Thymus (tissue), 11 donors: Measurements from ENCODE around the gene LRRFIP1. TPM values are rescaled to one million over a fixed set of nuclear protein-coding genes. Genes with fewer than 3 reads are reported as not detected.

Experiments used
- DNase-seq, 9 donors: peaks; one replicate each; pipeline ENCODE4 v3.0.0-alpha.2; 2013; ENCODE audit warnings: low spot score in 9 of 9, low read depth in 6 of 9, missing footprints in 1 of 9
- H3K27ac ChIP-seq, 2 donors: one replicate each; pipeline ENCODE4 v1.5.1; 2013; ENCODE audit warnings: control low read depth in 1 of 2, low read depth in 1 of 2, low read length in 1 of 2, mild to moderate bottlenecking in 1 of 2, moderate library complexity in 1 of 2
- H3K27me3 ChIP-seq, 2 donors: one replicate each; pipeline ENCODE4 v1.5.1; 2013; ENCODE audit warnings: low read length in 1 of 2; ENCODE audit not compliant: control insufficient read depth in 2 of 2, insufficient read depth in 1 of 2
- H3K36me3 ChIP-seq, 2 donors: one replicate each; pipeline ENCODE4 v1.5.1; 2013; ENCODE audit warnings: low read length in 1 of 2, mild to moderate bottlenecking in 1 of 2, moderate library complexity in 1 of 2; ENCODE audit not compliant: control insufficient read depth in 2 of 2, insufficient read depth in 2 of 2
- H3K4me1 ChIP-seq, 2 donors: one replicate each; pipeline ENCODE4 v1.5.1; 2013; ENCODE audit warnings: low read length in 2 of 2; ENCODE audit not compliant: control insufficient read depth in 2 of 2, insufficient read depth in 2 of 2
- H3K4me3 ChIP-seq, 2 donors: one replicate each; pipeline ENCODE4 v1.5.1; 2013; ENCODE audit warnings: low read length in 2 of 2, control low read depth in 1 of 2, mild to moderate bottlenecking in 1 of 2
- H3K9me3 ChIP-seq, 2 donors: one replicate each; pipeline ENCODE4 v1.5.1; 2013; ENCODE audit warnings: low read length in 1 of 2, mild to moderate bottlenecking in 1 of 2; ENCODE audit not compliant: control insufficient read depth in 2 of 2, insufficient read depth in 1 of 2
- WGBS: extraction: QIAGEN DNeasy Blood & Tissue Kit; methylation state at CpG from one replicate; pipeline ENCODE4 v1.1.7; 2013; 5-methylcytosine and 5-hydroxymethylcytosine counted together
- polyA plus RNA-seq: library from polyadenylated mRNA; stranded (reverse); fragments of 200-250 nt; gene quantifications from one replicate; pipeline ENCODE4 v1.2.3, GENCODE V29; 2013
- total RNA-seq: library from RNA; stranded (reverse); fragments of 120-200 nt; gene quantifications from one replicate; pipeline ENCODE4 v1.2.4, GENCODE V29; 2013
- donor health status: healthy.

The LRRFIP1 gene
- total and polyA plus RNA-seq, 2 donors: 31.0 to 62.6 TPM

DNA sequence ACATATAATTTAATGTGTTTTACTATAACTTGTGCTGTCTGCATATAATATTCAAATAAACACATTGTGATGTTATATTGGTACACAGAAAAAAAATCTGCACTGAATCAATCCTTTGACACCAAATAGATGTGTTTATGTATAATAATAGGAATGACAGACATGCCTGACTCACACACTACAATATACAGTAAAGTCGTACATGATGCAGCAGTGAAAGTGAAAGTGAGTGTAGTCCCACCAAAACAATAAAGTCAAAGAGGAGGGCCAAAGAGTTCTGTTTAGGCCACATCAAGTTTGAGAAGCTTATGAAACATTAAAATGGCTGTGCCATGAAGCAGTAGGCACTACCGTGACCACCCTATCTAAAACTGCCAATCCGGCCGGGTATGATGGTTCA lies 163.0 kb downstream of the LRRFIP1 start:
- DNase-seq: no peak
- Histone ChIP-seq H3K4me1 (no peaks in the 10 kb centered on the region), H3K27ac (no peak overlapping the region), H3K9me3 (peaks cover 3 to 11% of the 10 kb centered on the region in 2 donors), H3K36me3 (no peaks in the 10 kb centered on the region), H3K4me3 (no peak overlapping the region), H3K27me3 (no peaks in the 10 kb centered on the region)
- 89% methylated on average over 4 of the region's 4 CpGs for WGBS

DNA sequence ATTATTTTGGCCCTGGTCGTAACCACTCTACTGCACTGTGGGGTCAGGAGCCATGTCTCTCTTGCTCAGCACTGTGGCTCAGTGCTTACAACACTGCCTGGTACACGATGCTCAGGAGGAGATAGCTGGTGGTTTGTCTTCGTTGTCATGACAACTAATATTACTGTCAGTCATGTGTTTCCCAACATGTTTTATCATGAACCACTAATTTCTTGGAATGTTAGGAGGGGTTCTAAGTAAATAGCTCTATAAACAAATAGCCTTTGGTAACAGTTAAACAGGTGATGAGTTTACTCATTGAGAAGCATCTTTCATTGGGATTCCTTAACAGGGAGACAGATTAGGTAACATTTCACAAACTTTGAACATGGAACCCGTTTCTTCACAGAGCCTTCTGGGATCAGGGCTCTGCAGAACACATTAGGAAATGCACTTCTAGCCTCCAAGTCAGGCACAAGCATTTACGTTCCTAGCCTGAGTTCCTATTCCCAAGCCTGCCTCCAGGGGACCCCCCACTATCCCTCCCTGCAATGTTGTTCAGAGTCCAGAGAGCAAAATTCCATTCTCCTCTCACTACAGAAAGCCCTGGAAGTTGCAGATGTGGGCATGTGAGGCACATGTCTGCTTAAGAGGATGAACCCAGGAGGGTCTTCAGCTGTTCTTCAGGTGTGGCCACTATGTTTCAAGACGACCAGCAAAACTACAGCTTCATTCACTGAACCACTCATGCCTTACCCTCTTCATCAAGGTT lies 164.8 kb downstream of the LRRFIP1 start:
- Histone ChIP-seq H3K27ac (no peak overlapping the region), H3K4me1 (no peaks in the 10 kb centered on the region), H3K4me3 (no peak overlapping the region), H3K27me3 (no peaks in the 10 kb centered on the region), H3K36me3 (no peaks in the 10 kb centered on the region), H3K9me3 (peaks cover 0 to 1% of the 10 kb centered on the region in 2 donors)
- 94% methylated on average over 6 of the region's 6 CpGs for WGBS
- no peak for DNase-seq

DNA sequence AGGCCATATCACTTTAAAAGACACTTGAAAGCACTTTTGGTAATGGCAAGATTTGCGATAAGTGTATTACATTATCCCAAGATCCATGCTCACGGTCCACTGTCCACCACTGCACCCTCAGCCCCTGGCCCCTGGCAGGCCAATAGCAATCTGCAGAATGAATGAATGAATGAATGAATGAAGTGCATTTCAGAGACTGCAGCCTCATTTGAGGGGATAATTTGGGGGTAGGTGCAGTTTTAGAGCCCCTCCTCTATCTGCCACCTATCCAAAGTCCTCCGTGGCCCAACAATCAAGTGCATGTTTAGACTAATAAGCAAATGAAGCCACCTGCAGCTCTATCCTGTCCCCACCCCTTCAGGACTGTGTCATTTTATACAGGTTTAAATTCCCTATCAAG lies 169.9 kb downstream of the LRRFIP1 start:
- Histone ChIP-seq H3K36me3 (no peaks in the 10 kb centered on the region), H3K27ac (no peak overlapping the region), H3K4me1 (no peaks in the 10 kb centered on the region), H3K9me3 (peaks cover 0 to 12% of the 10 kb centered on the region in 2 donors), H3K4me3 (no peak overlapping the region), H3K27me3 (no peaks in the 10 kb centered on the region)
- WGBS: 97% methylated on average over 3 of the region's 3 CpGs
- no peak for DNase-seq

DNA sequence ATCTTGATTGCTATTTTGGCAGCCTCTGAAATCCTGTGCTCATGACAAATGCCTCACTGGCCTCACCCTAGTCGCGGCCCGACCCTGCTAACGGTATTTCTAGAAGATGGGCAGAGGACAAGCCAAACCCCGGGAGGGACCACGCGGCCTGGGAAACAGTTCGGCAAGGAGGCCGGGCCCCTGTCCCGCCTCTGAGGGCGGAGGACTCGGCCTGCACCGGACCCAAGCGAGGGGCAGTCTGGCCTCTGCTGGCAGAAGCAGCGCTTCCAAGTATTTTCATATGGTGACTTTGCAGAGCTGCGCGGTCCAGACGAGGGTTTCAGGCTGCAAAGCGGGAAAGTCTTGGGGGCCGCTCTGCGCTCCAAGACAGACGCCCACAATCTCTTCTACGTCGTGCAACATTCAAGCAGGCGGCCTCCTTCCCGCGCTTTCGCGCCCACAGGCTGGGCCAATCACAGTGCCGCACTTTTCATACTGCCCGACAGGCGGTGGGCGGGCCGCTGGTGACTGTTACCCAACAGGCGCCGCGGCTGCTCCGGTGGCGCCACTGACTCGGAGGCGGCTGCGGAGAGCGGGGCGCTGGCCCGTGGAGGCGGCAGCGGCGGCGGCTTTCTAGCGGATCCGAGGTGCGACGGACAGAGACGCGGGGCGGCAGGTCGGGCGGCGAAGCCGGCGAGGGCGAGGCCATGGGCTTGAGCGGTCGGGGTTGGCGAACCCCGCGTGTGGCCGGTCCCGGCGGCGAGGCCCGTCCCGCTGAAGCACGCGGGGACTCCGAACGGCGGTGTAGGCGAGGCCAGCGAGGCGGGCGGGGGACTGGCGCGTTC lies 171.1 kb downstream of the LRRFIP1 start, which contains the start of gene RBM44:
TSS of gene RBM44 (plus strand) at position 544 of the 824 bp plus-strand sequence. CDS start 14,831 bp downstream, outside the sequence.
- DNase-seq: no peak
- no peaks in the 10 kb centered on the region for H3K27me3 ChIP-seq
- H3K9me3 ChIP-seq: peaks cover 0 to 12% of the 10 kb centered on the region in 2 donors
- H3K4me3 ChIP-seq: no peak within 1 kb of the TSS
- no peaks in the 10 kb centered on the region for H3K4me1 ChIP-seq
- H3K36me3 ChIP-seq: no peaks in the 10 kb centered on the region
- WGBS: 92% methylated on average over 84 of the region's 84 CpGs
- no peak within 1 kb of the TSS for H3K27ac ChIP-seq

DNA sequence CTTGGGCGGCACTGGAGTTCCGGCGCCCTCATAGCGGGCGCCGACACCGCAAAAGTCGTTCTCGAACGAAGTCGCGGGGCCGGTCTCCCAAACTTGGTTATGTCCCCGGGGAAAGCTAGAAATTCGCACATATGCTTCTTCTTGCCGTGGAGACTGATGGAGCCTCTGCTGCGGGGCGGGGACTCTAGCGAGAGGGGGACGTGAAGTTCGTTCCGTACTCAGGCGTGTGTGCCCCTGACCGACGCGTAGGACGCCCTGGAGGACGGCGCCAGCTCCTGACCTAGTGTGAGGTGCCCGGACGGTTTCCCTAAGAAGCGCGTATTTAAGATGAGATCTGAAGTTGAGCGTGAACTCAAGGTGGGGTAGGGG lies 171.7 kb downstream of the LRRFIP1 start:
- DNase-seq: no peak
- Histone ChIP-seq H3K4me1 (no peaks in the 10 kb centered on the region), H3K36me3 (no peaks in the 10 kb centered on the region), H3K27me3 (no peaks in the 10 kb centered on the region), H3K4me3 (no peak overlapping the region), H3K9me3 (peaks cover 0 to 12% of the 10 kb centered on the region in 2 donors), H3K27ac (no peak overlapping the region)
- 97% methylated on average over 34 of the region's 34 CpGs for WGBS

DNA sequence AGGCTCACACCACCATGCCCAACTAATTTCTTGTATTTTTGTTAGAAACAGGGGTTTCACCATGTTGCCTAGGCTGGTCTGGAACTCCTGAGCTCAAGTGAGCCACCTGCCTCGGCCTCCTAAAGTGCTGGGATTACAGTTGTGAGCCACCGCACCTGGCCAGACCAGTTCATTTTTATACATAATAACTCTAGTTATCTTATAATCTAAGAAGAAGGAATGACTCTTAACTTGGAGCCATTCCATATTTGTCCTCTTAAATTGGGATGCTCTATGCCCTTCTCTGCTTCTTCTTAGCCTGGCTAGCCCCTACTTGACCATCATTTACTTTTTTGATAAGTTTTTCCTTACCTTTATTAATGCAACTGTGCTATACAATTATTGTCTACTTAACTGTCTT lies 174.1 kb downstream of the LRRFIP1 start:
- Histone ChIP-seq H3K9me3 (peaks cover 0 to 12% of the 10 kb centered on the region in 2 donors), H3K36me3 (no peaks in the 10 kb centered on the region), H3K27ac (no peak overlapping the region), H3K27me3 (no peaks in the 10 kb centered on the region), H3K4me1 (no peaks in the 10 kb centered on the region), H3K4me3 (no peak overlapping the region)
- 95% methylated on average over 2 of the region's 2 CpGs for WGBS
- no peak for DNase-seq

DNA sequence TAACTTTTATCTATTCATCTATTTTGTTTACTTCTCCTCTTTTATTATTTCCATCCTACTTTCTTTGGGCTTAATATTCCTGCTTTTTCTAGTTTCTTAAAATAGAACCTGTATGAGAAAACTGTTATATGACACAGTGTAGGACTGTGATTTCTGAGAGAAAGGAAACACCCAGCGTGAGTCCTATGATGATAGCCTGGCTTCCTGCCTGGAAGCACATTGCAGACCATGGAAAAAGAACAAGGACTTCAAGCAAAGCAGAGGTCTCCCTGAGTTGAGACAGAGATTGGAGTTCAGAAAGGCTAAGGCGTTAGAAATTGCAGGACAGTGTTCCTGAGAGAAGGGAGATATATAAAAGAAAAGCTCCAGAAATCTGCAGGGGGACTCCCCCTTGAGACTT lies 178.9 kb downstream of the LRRFIP1 start:
- 92% methylated on average over 2 of the region's 2 CpGs for WGBS

DNA sequence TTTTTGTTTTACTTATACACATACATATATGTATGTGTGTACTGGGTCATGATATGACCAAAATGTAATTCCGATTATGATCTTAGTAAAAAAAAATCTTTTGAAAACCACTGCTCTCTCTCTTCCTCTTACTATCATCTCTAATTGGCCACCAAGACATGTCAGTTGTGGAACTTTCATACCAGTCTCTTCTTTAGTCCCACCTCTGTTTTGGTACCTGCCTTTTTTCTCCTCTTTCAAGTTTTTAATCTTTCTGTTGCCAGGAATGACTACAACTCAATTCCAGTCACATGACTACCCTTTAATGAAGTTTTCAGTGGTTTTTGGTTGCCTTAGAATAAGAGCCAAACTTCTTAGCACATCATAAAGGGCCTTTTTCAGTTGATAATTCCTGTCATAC lies 188.2 kb downstream of the LRRFIP1 start:
- no peaks in the 10 kb centered on the region for H3K9me3 ChIP-seq
- no peaks in the 10 kb centered on the region for H3K4me1 ChIP-seq
- no peaks in the 10 kb centered on the region for H3K27me3 ChIP-seq
- H3K27ac ChIP-seq: no peak overlapping the region
- DNase-seq: no peak
- H3K36me3 ChIP-seq: no peaks in the 10 kb centered on the region
- 96% methylated on average over 1 of the region's 1 CpG for WGBS
- no peak overlapping the region for H3K4me3 ChIP-seq

More for the DNA sequence above, 178.9 kb downstream of the LRRFIP1 start:
- H3K36me3 ChIP-seq: no peaks in the 10 kb centered on the region
- DNase-seq: no peak
- no peaks in the 10 kb centered on the region for H3K9me3 ChIP-seq
- no peak overlapping the region for H3K4me3 ChIP-seq
- H3K27me3 ChIP-seq: no peaks in the 10 kb centered on the region
- no peaks in the 10 kb centered on the region for H3K4me1 ChIP-seq
- no peak overlapping the region for H3K27ac ChIP-seq

DNA sequence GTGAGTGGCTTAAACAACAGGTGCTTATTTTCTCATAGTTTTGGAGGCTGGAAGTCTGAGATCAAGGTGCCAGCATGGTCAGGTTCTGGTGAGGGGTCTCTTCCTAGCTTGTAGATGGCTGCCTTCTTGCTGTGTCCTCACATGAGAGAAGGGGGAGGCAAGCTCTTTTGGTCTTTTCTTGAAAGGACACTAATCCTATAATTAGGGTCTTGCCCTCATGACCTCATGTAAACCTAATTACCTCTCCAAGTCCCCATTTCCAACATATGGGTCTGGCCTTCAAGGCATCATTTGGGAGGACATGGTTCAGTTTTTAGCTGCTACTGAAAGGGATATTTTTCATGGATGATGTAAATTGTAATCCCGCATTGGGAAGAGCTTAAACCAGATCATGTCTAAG lies 189.1 kb downstream of the LRRFIP1 start:
- no peak overlapping the region for H3K4me3 ChIP-seq
- DNase-seq: no peak
- H3K4me1 ChIP-seq: no peaks in the 10 kb centered on the region
- H3K27me3 ChIP-seq: no peaks in the 10 kb centered on the region
- H3K9me3 ChIP-seq: no peaks in the 10 kb centered on the region
- WGBS: 100% methylated on average over 1 of the region's 1 CpG
- H3K27ac ChIP-seq: no peak overlapping the region
- H3K36me3 ChIP-seq: no peaks in the 10 kb centered on the region
